SK-N-SH treated with all-trans-retinoic acid at 6 μM for 48 hours (cell line): ENCODE results near the gene RUFY4.
A peak's percentile ranks its signal among the peaks of the same experiment; 100 is the strongest.

Experiments used
- ATAC-seq: fragments of 200-7000 bp; cut with Tn5 transposase; 3 replicates; pipeline ENCODE4 v1.9.1; 2020; ENCODE audit warnings: mild to moderate bottlenecking, moderate library complexity
- BACH2 ChIP-seq: fragments of 250-450 bp; sonication (Bioruptor Pico); IDR thresholded peaks from 2 replicates; pipeline ENCODE4 v1.9.0; 2021; ENCODE audit warnings: mild to moderate bottlenecking, borderline replicate concordance
- CREB5 ChIP-seq: fragments of 250-450 bp; sonication (Bioruptor Pico); IDR thresholded peaks from 2 replicates; pipeline ENCODE4 v1.5.1; 2020; ENCODE audit warnings: low read depth, mild to moderate bottlenecking, moderate library complexity
- CSDC2 ChIP-seq: fragments of 250-450 bp; sonication (Bioruptor Pico); IDR thresholded peaks from 2 replicates; pipeline ENCODE4 v1.5.0; 2020; ENCODE audit warnings: mild to moderate bottlenecking, moderate library complexity
- ESRRG ChIP-seq: fragments of 250-450 bp; sonication (Bioruptor Pico); IDR thresholded peaks from 2 replicates; pipeline ENCODE4 v1.6.1; 2021; ENCODE audit warnings: mild to moderate bottlenecking
- GLIS3 ChIP-seq: fragments of 250-450 bp; sonication (Bioruptor Pico); IDR thresholded peaks from 2 replicates; pipeline ENCODE4 v1.5.0; 2020; ENCODE audit warnings: mild to moderate bottlenecking, moderate library complexity
- ISL1 ChIP-seq: fragments of 250-450 bp; sonication (Bioruptor Pico); IDR thresholded peaks from 2 replicates; pipeline ENCODE4 v2.1.2; 2022; ENCODE audit warnings: mild to moderate bottlenecking, moderate library complexity
- PATZ1 ChIP-seq: fragments of 250-450 bp; sonication (Bioruptor Pico); IDR thresholded peaks from 2 replicates; pipeline ENCODE4 v1.8.0; 2020; ENCODE audit warnings: mild to moderate bottlenecking, moderate library complexity, borderline replicate concordance
- POU6F1 ChIP-seq: fragments of 250-450 bp; sonication (Bioruptor Pico); IDR thresholded peaks from 2 replicates; pipeline ENCODE4 v1.8.0; 2021; ENCODE audit warnings: low read depth, mild to moderate bottlenecking, moderate library complexity, borderline replicate concordance
- PPARA ChIP-seq: fragments of 250-450 bp; sonication (Bioruptor Pico); IDR thresholded peaks from 2 replicates; pipeline ENCODE4 v1.5.0; 2020; ENCODE audit warnings: mild to moderate bottlenecking, borderline replicate concordance
- RARB ChIP-seq: fragments of 250-450 bp; sonication (Bioruptor Pico); IDR thresholded peaks from 2 replicates; pipeline ENCODE4 v1.8.0; 2021; ENCODE audit warnings: mild to moderate bottlenecking, moderate library complexity
- SNAI2 ChIP-seq: fragments of 250-450 bp; sonication (Bioruptor Pico); IDR thresholded peaks from 2 replicates; pipeline ENCODE4 v1.5.0; 2020; ENCODE audit warnings: mild to moderate bottlenecking, moderate library complexity
- TCF4 ChIP-seq: fragments of 250-450 bp; sonication (Bioruptor Pico); IDR thresholded peaks from 2 replicates; pipeline ENCODE4 v1.8.0; 2021; ENCODE audit warnings: mild to moderate bottlenecking, moderate library complexity, borderline replicate concordance
- TOX ChIP-seq: fragments of 250-450 bp; sonication (Bioruptor Pico); IDR thresholded peaks from 2 replicates; pipeline ENCODE4 v1.8.0; 2021; ENCODE audit warnings: mild to moderate bottlenecking, moderate library complexity, borderline replicate concordance
- TSHZ2 ChIP-seq: fragments of 250-450 bp; sonication (Bioruptor Pico); IDR thresholded peaks from 2 replicates; pipeline ENCODE4 v1.5.0; 2020; ENCODE audit warnings: mild to moderate bottlenecking, moderate library complexity
- ZC3H10 ChIP-seq: fragments of 250-450 bp; sonication (Bioruptor Pico); IDR thresholded peaks from 2 replicates; pipeline ENCODE4 v1.5.1; 2021; ENCODE audit warnings: mild to moderate bottlenecking, moderate library complexity
- ZFP3 ChIP-seq: fragments of 250-450 bp; sonication (Bioruptor Pico); IDR thresholded peaks from 2 replicates; pipeline ENCODE4 v1.5.0; 2020; ENCODE audit warnings: mild to moderate bottlenecking, moderate library complexity
- ZFP30 ChIP-seq: fragments of 450-650 bp; formaldehyde crosslinking; IDR thresholded peaks from 2 replicates; pipeline ENCODE4 v1.5.0; 2022; ENCODE audit warnings: mild to moderate bottlenecking, moderate library complexity
- ZNF565 ChIP-seq: fragments of 450-650 bp; formaldehyde crosslinking; conservative IDR thresholded peaks from 2 replicates; pipeline ENCODE4 v1.5.0; 2020; ENCODE audit warnings: low read depth, mild to moderate bottlenecking, moderate library complexity
- ZNF70 ChIP-seq: fragments of 450-650 bp; formaldehyde crosslinking; IDR thresholded peaks from 2 replicates; pipeline ENCODE4 v1.5.0; 2020; ENCODE audit warnings: mild to moderate bottlenecking, moderate library complexity
- ZNF8 ChIP-seq: fragments of 450-650 bp; formaldehyde crosslinking; IDR thresholded peaks from 2 replicates; pipeline ENCODE4 v1.5.0; 2020; ENCODE audit warnings: mild to moderate bottlenecking, moderate library complexity

RUFY4 gene

GRCh38 chr2:218081695-218082094, 12.6 kb downstream of the RUFY4 start:
- peak; percentile 67 for ATAC-seq
- no peak for TF ChIP-seq ZNF70 (CRISPR knock-in tag)
- no peak for TF ChIP-seq TCF4 (CRISPR knock-in tag)
- TF ChIP-seq BACH2 (CRISPR knock-in tag): no peak
- TF ChIP-seq SNAI2 (CRISPR knock-in tag): no peak
- no peak for TF ChIP-seq CSDC2 (CRISPR knock-in tag)
- no peak for TF ChIP-seq ZNF8 (CRISPR knock-in tag)
- TF ChIP-seq ZC3H10 (CRISPR knock-in tag): no peak
- TF ChIP-seq ESRRG: no peak
- TF ChIP-seq PPARA: no peak
- no peak for TF ChIP-seq CREB5 (CRISPR knock-in tag)
- no peak for TF ChIP-seq TOX (CRISPR knock-in tag)
- no peak for TF ChIP-seq TSHZ2 (CRISPR knock-in tag)
- no peak for TF ChIP-seq RARB
- no peak for TF ChIP-seq ZNF565 (CRISPR knock-in tag)
- no peak for TF ChIP-seq ZFP30 (CRISPR knock-in tag)
- no peak for TF ChIP-seq PATZ1 (CRISPR knock-in tag)
- no peak for TF ChIP-seq POU6F1 (CRISPR knock-in tag)
- TF ChIP-seq GLIS3 (CRISPR knock-in tag): no peak

GRCh38 chr2:218082586-218083351, 13.7 kb downstream of the RUFY4 start:
- no peak for TF ChIP-seq TSHZ2 (CRISPR knock-in tag)
- TF ChIP-seq TCF4 (CRISPR knock-in tag): no peak
- no peak for TF ChIP-seq ZFP3 (CRISPR knock-in tag)
- TF ChIP-seq SNAI2 (CRISPR knock-in tag): no peak
- no peak for TF ChIP-seq RARB
- TF ChIP-seq CSDC2 (CRISPR knock-in tag): no peak
- TF ChIP-seq ISL1 (CRISPR knock-in tag): no peak
- no peak for TF ChIP-seq ZNF565 (CRISPR knock-in tag)
- no peak for TF ChIP-seq TOX (CRISPR knock-in tag)
- no peak for TF ChIP-seq ZC3H10 (CRISPR knock-in tag)
- no peak for ATAC-seq
